ENCODE data around the gene RHOT2. TPM values are rescaled to one million over a fixed set of nuclear protein-coding genes. Genes with fewer than 3 reads are reported as not detected.

Gene RHOT2
- total RNA-seq, 2 donors from 2014 or later, result 62.0 to 80.4 TPM

GRCh38 chr16:661184-661821, 6.6 kb upstream of the RHOT2 start:
- Histone ChIP-seq H3K4me1 (ENCODE audit: control insufficient read depth in 1 of 2, low read depth in 2 of 2) (no peaks in the 10 kb centered on the region), H3K36me3 (no peaks in the 10 kb centered on the region), H3K27me3 (replicated peaks; ENCODE audit: insufficient read depth) (no peaks in the 10 kb centered on the region), H3K4me3 (no peak overlapping the region), H3K27ac (no peak overlapping the region), H3K9me3 (no peaks in the 10 kb centered on the region)
- ATAC-seq (ENCODE audit: insufficient number of reproducible peaks, low FRiP score, low read depth) (no peak), DNase-seq (ENCODE audit: low spot score) (no peak)
- no peak for TF ChIP-seq CTCF (IDR thresholded peaks at IDR 0.05)

DNA sequence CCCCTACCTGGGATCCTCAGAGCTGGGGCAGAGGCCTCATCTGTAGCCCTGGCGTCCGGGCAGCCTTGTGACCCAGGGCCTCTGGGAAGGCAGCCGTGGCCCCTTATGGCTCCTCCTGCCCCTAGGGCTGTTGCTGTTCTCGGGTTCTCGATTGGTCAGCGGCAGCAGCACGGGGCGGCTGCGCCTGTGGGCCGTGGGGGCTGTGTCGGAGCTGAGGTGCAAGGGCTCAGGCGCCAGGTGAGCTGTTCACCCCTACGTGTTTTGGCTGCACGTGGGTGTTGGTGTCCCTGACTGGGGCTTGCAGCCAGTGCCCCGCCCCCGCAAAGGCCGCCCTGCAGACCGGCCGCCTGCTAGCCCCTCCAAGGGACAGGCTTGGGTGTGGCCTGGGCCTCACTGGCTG, 5.8 kb upstream of the RHOT2 start:
- ATAC-seq (ENCODE audit: insufficient number of reproducible peaks, low FRiP score, low read depth) (no peak), DNase-seq (ENCODE audit: low spot score) (no peak)
- no peak for TF ChIP-seq CTCF (IDR thresholded peaks at IDR 0.05)
- Histone ChIP-seq H3K36me3 (no peaks in the 10 kb centered on the region), H3K27me3 (replicated peaks; ENCODE audit: insufficient read depth) (no peaks in the 10 kb centered on the region), H3K4me3 (no peak overlapping the region), H3K27ac (no peak overlapping the region), H3K9me3 (no peaks in the 10 kb centered on the region), H3K4me1 (ENCODE audit: control insufficient read depth in 1 of 2, low read depth in 2 of 2) (no peaks in the 10 kb centered on the region)

GRCh38 chr16:662597-662996, 5.3 kb upstream of the RHOT2 start:
- Histone ChIP-seq H3K36me3 (no peaks in the 10 kb centered on the region), H3K4me1 (ENCODE audit: control insufficient read depth in 1 of 2, low read depth in 2 of 2) (peaks cover 0 to 4% of the 10 kb centered on the region in 2 donors), H3K27me3 (replicated peaks; ENCODE audit: insufficient read depth) (no peaks in the 10 kb centered on the region), H3K9me3 (no peaks in the 10 kb centered on the region), H3K27ac (no peak overlapping the region), H3K4me3 (no peak overlapping the region)
- no peak for TF ChIP-seq CTCF (IDR thresholded peaks at IDR 0.05)
- DNase-seq (ENCODE audit: low spot score), result no peak
- ATAC-seq (ENCODE audit: insufficient number of reproducible peaks, low FRiP score, low read depth), result no peak

- no peaks in the 10 kb centered on the region for H3K9me3 ChIP-seq
- no peak overlapping the region for H3K27ac ChIP-seq
- H3K4me3 ChIP-seq, result no peak overlapping the region
- H3K4me1 ChIP-seq (ENCODE audit: control insufficient read depth in 1 of 2, low read depth in 2 of 2), result peaks cover 7 to 19% of the 10 kb centered on the region in 2 donors
- no peak for ATAC-seq (ENCODE audit: insufficient number of reproducible peaks, low FRiP score, low read depth)
- H3K36me3 ChIP-seq, result peaks cover 20% of the 10 kb centered on the region
- no peak for TF ChIP-seq CTCF (IDR thresholded peaks at IDR 0.05)
- no peaks in the 10 kb centered on the region for H3K27me3 ChIP-seq (replicated peaks; ENCODE audit: insufficient read depth)
- DNase-seq (ENCODE audit: low spot score), result no peak
Measured at GRCh38 chr16:666572-666971, 1.4 kb upstream of the RHOT2 start.

DNA sequence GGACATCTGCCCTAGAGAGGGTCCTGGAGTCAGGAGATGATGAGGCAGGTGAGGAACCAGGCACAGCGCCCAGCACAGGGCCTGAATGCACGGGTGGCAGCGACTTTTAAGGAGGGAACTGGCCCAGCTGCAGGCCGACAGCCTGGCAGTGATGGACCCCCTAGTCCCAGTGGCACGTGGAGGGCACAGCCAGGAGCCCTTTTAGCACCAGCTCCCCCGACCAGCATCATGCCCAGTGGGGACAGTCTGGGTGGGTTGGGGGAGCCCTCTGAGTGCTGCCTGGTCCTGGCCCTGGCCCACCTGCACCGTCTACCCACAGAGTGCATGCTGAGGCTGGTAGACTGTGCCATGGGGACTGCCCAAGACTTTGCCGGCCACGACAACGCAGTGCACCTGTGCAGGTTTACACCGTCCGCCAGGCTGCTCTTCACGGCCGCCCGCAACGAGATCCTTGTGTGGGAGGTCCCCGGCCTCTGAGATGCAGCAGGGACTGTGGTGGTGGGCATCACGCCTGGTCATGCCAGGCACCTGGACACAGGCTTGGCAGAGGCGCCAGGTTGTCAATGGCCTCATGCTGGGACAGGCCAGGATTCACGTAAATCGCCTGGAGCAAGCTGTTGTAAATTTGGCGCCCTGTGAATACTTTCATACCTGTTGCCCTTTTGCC, 686 bp upstream of the RHOT2 start:
- H3K27ac ChIP-seq, result peak overlapping the region in 1 of 2 donors; percentile 68
- no peak for DNase-seq (ENCODE audit: low spot score)
- no peaks in the 10 kb centered on the region for H3K27me3 ChIP-seq (replicated peaks; ENCODE audit: insufficient read depth)
- ATAC-seq (ENCODE audit: insufficient number of reproducible peaks, low FRiP score, low read depth), result no peak
- no peak for TF ChIP-seq CTCF (IDR thresholded peaks at IDR 0.05)
- H3K4me1 ChIP-seq (ENCODE audit: control insufficient read depth in 1 of 2, low read depth in 2 of 2), result peaks cover 7 to 19% of the 10 kb centered on the region in 2 donors
- peak overlapping the region; percentile 91 for H3K4me3 ChIP-seq
- H3K36me3 ChIP-seq, result peaks cover 26% of the 10 kb centered on the region
- no peaks in the 10 kb centered on the region for H3K9me3 ChIP-seq

Measured in thoracic aorta (tissue), 2 donors.